PFSK-1 (cell line): Measurements from ENCODE around the gene S1PR3.

Source experiments
- FOXP2 ChIP-seq: optimal IDR thresholded peaks from 2 replicates; pipeline ENCODE3; 2011; ENCODE audit warnings: borderline replicate concordance, control low read depth, inconsistent platforms; ENCODE audit not compliant: insufficient read depth; ENCODE audit errors: extremely low read length, extremely low read depth
- POLR2AphosphoS5 ChIP-seq: IDR thresholded peaks from 2 replicates; pipeline ENCODE4 v1.6.1; 2012; ENCODE audit warnings: low read depth, mild to moderate bottlenecking, control low read depth, low read length, moderate library complexity
- REST ChIP-seq, 2 experiments: IDR thresholded peaks; 2 replicates each; pipeline versions ENCODE4 v1.6.1 to v1.8.0; 2011 to 2012; ENCODE audit warnings: low read depth in 2 of 2, low read length in 2 of 2, control low read depth in 1 of 2, inconsistent platforms in 1 of 2, mild to moderate bottlenecking in 1 of 2, moderate library complexity in 1 of 2; ENCODE audit not compliant: insufficient read depth in 1 of 2
- SIN3A ChIP-seq: IDR thresholded peaks from 2 replicates; pipeline ENCODE4 v1.6.1; 2012; ENCODE audit warnings: mild to moderate bottlenecking, low read length, moderate library complexity, borderline replicate concordance; ENCODE audit not compliant: insufficient read depth
- TAF1 ChIP-seq: IDR thresholded peaks from 2 replicates; pipeline ENCODE4 v1.6.1; 2012; ENCODE audit warnings: low read length, control low read depth, borderline replicate concordance; ENCODE audit not compliant: insufficient read depth

The S1PR3 gene

GRCh38 chr9:89008744-89009545, 17.7 kb downstream of the S1PR3 start:
- TF ChIP-seq POLR2AphosphoS5 (no peak), REST (IDR thresholded peaks at IDR 0.05; ENCODE audit: insufficient read depth in 1 of 2, low read depth in 2 of 2, low read length in 2 of 2) (no peak), TAF1 (no peak), FOXP2 (no peak), SIN3A (no peak)

- TF ChIP-seq TAF1 (no peak), POLR2AphosphoS5 (no peak), FOXP2 (no peak), REST (IDR thresholded peaks at IDR 0.05; ENCODE audit: insufficient read depth in 1 of 2, low read depth in 2 of 2, low read length in 2 of 2) (no peak), SIN3A (no peak)
Measured at GRCh38 chr9:89009546-89009840, 18.2 kb downstream of the S1PR3 start.

- TF ChIP-seq FOXP2 (no peak), POLR2AphosphoS5 (no peak), SIN3A (no peak), REST (IDR thresholded peaks at IDR 0.05; ENCODE audit: insufficient read depth in 1 of 2, low read depth in 2 of 2, low read length in 2 of 2) (no peak), TAF1 (no peak)
Measured at GRCh38 chr9:89010056-89010455, 18.8 kb downstream of the S1PR3 start.

GRCh38 chr9:89010526-89011111, 19.4 kb downstream of the S1PR3 start:
- TF ChIP-seq TAF1 (no peak), POLR2AphosphoS5 (no peak)

GRCh38 chr9:89011683-89012082, 20.4 kb downstream of the S1PR3 start:
- TF ChIP-seq SIN3A (no peak), REST (IDR thresholded peaks at IDR 0.05; ENCODE audit: insufficient read depth in 1 of 2, low read depth in 2 of 2, low read length in 2 of 2) (no peak), POLR2AphosphoS5 (no peak)
